ENCODE measurements around the gene SPR. TPM values are rescaled to one million over a fixed set of nuclear protein-coding genes. Genes with fewer than 3 reads are reported as not detected.
A peak's percentile ranks its signal among the peaks of the same experiment; 100 is the strongest.

Gene SPR
- total RNA-seq, 4 donors from 2014 or later: 24.3 to 54.3 (median 42.8) TPM

GRCh38 chr2:72848436-72849137 lies 38.6 kb upstream of the SPR start:
- ATAC-seq (ENCODE audit: low FRiP score): no peak
- TF ChIP-seq CTCF (IDR thresholded peaks at IDR 0.05): no peak
- DNase-seq (ENCODE audit: low spot score): no peak

GRCh38 chr2:72849138-72849462 lies 38.1 kb upstream of the SPR start:
- no peak for TF ChIP-seq CTCF (IDR thresholded peaks at IDR 0.05)
- DNase-seq (ENCODE audit: low spot score): no peak
- ATAC-seq (ENCODE audit: low FRiP score): no peak

DNA sequence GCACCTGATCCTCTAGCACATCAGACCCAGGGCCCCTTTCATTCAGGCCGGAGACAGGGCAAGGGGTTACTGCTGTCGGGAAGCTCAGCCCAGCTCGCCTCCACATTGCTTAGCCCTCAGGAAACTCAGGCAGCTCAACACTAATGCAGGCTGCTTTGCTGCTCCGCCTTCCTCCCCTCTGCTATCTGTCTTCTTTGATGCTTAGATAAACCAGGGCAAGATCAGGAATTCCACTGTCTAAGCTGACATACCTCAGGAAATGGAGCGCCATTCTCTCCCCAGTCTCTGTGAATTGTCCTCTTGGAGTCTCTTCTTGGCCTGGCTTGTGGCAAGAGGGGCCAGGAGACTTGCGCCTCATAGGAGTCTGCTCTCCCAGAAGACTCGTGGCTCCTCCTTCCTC lies 35.9 kb upstream of the SPR start:
- no peak for ATAC-seq (ENCODE audit: low FRiP score)
- no peak for TF ChIP-seq CTCF (IDR thresholded peaks at IDR 0.05)

GRCh38 chr2:72859831-72860262 lies 27.4 kb upstream of the SPR start:
- ATAC-seq (ENCODE audit: low FRiP score) (peak; percentile 58), DNase-seq (ENCODE audit: low spot score) (no peak)
- no peak for TF ChIP-seq CTCF (IDR thresholded peaks at IDR 0.05)

More for the DNA sequence above, 35.9 kb upstream of the SPR start:
- DNase-seq (ENCODE audit: low spot score): no peak

- TF ChIP-seq CTCF (IDR thresholded peaks at IDR 0.05): peak in 2 of 3 donors; percentile 73 to 78
- peak; percentile 83 for DNase-seq (ENCODE audit: low spot score)
- peak; percentile 95 for ATAC-seq (ENCODE audit: low FRiP score)
Observed at GRCh38 chr2:72862239-72862988, 24.8 kb upstream of the SPR start.

DNA sequence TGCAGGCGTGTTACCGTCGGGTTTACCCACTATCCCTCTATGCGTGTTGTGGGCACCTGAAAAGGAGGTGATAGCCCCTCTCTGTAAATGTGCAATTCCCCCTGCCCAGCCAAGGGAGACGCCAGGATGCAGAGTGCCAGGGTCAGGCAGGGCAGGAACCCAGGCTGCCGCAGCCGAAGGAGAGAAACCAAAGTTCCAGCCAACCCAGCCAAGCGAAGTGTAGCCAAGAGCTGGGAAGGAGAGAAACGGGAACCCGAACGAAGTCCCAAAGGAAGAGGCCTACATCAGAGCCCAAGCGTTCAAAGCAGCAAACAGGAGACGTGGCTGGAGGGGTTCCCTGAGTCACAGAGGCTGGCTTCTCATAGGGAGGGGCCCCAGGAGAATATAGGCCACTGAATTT lies 24.2 kb upstream of the SPR start:
- ATAC-seq (ENCODE audit: low FRiP score): no peak
- no peak for DNase-seq (ENCODE audit: low spot score)

More for the DNA sequence above, 24.2 kb upstream of the SPR start:
- TF ChIP-seq CTCF (IDR thresholded peaks at IDR 0.05): no peak

Data from omental fat pad (tissue), 4 donors.